Colonic mucosa (tissue), 4 donors: Measurements from ENCODE around the gene DCTN1. TPM values are rescaled to one million over a fixed set of nuclear protein-coding genes. Genes with fewer than 3 reads are reported as not detected.

Source experiments
- DNase-seq: peaks from one replicate; pipeline ENCODE4 v3.0.0-alpha.2; 2020
- H3K27ac ChIP-seq: fragments of 200-600 bp; one replicate; pipeline ENCODE4 v1.8.0; 2021
- H3K27me3 ChIP-seq: fragments of 200-600 bp; one replicate; pipeline ENCODE4 v1.8.0; 2021
- H3K36me3 ChIP-seq: fragments of 200-600 bp; one replicate; pipeline ENCODE4 v1.8.0; 2021
- H3K4me1 ChIP-seq: fragments of 200-600 bp; one replicate; pipeline ENCODE4 v1.8.0; 2021; ENCODE audit warnings: mild to moderate bottlenecking
- H3K4me3 ChIP-seq: fragments of 200-600 bp; one replicate; pipeline ENCODE4 v1.8.0; 2021
- H3K9ac ChIP-seq, 2 donors: one replicate each; pipeline ENCODE4 v1.7.0; 2013; ENCODE audit warnings: control low read depth in 2 of 2, low read depth in 2 of 2, low read length in 2 of 2
- H3K9me3 ChIP-seq: fragments of 200-600 bp; one replicate; pipeline ENCODE4 v1.8.0; 2021
- intact Hi-C: fragments of 100-400 bp; cut with DNase I; formaldehyde crosslinking; loops from one replicate; pipeline ENCODE4 v1.14.1; 2022
- total RNA-seq, 2 donors: library from RNA; stranded (reverse); fragmentation: NEBNext Ultra II Directional in 1 of 2; extraction: Animal tissue kit (Norgen Biotek cat#: 25700) in 1 of 2; gene quantifications; one replicate each; pipeline ENCODE4 v1.2.1, GENCODE V29; 2021
- TF ChIP-seq, protein P1 (sequence below): fragments of 200-600 bp; IDR thresholded peaks from one replicate; pipeline ENCODE4 v1.8.0; 2022; ENCODE audit warnings: antibody characterized with exemption, mild to moderate bottlenecking
- donor health status: healthy.
- donor health status: DM: no; HTN: no; CAD: no.
- donor health status: DM: no; HTN: no; CAD: no.

Gene DCTN1
- total RNA-seq, 2 donors from 2014 or later, result 111 to 114 TPM

DNA sequence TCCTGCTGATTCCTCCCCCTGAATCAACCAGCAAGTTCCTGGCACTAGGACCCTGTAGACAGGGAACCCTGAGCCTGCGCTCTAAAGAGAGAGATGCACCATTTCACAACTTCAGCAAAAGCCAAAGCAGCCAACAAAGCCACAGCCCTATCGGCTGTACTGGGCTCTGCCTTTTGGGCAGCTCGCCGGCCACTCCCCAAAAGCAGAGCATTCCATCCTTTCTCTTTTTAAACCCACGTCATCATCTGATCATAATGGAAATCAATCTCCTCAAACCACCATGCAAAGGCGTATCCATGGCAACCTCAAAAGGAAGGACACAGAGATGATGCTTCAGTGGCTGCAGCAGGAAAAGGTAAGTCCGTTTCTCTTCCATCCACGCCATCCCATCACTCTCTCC lies 5.3 kb upstream of the DCTN1 start:
- no peaks in the 10 kb centered on the region for H3K9me3 ChIP-seq
- no peak overlapping the region for H3K4me3 ChIP-seq
- no peak overlapping the region for H3K27ac ChIP-seq
- DNase-seq, result no peak
- H3K9ac ChIP-seq, result no peak overlapping the region
- TF ChIP-seq, protein P1, sequence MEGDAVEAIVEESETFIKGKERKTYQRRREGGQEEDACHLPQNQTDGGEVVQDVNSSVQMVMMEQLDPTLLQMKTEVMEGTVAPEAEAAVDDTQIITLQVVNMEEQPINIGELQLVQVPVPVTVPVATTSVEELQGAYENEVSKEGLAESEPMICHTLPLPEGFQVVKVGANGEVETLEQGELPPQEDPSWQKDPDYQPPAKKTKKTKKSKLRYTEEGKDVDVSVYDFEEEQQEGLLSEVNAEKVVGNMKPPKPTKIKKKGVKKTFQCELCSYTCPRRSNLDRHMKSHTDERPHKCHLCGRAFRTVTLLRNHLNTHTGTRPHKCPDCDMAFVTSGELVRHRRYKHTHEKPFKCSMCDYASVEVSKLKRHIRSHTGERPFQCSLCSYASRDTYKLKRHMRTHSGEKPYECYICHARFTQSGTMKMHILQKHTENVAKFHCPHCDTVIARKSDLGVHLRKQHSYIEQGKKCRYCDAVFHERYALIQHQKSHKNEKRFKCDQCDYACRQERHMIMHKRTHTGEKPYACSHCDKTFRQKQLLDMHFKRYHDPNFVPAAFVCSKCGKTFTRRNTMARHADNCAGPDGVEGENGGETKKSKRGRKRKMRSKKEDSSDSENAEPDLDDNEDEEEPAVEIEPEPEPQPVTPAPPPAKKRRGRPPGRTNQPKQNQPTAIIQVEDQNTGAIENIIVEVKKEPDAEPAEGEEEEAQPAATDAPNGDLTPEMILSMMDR, result no peak
- H3K4me1 ChIP-seq, result peaks cover 10% of the 10 kb centered on the region
- no peaks in the 10 kb centered on the region for H3K27me3 ChIP-seq
- intact Hi-C loops, result no loop called here
- H3K36me3 ChIP-seq, result no peaks in the 10 kb centered on the region

DNA sequence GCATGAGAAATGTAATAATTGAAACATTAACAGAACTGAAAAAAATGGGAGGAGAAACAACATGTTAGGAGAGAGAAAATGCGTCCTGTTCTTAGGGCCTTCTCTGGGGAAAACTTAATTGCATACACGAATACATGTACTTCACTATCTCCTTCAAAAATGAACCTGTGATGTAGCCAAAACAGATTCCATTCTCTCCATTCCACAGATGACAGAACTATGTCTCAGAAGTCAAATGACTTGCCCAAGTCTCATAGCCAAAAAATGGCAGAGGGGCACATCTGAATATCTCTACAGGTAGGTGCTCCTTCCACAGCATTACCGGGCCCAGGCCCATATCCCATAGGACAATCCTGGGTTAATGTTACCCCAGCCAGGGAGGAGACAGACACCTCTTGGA lies 3.9 kb upstream of the DCTN1 start:
- DNase-seq, result no peak
- TF ChIP-seq, protein P1, result no peak
- intact Hi-C loops, result no loop called here
- Histone ChIP-seq H3K4me1 (peaks cover 3% of the 10 kb centered on the region), H3K36me3 (no peaks in the 10 kb centered on the region), H3K4me3 (no peak overlapping the region), H3K9me3 (no peaks in the 10 kb centered on the region), H3K27me3 (no peaks in the 10 kb centered on the region), H3K9ac (no peak overlapping the region), H3K27ac (no peak overlapping the region)

DNA sequence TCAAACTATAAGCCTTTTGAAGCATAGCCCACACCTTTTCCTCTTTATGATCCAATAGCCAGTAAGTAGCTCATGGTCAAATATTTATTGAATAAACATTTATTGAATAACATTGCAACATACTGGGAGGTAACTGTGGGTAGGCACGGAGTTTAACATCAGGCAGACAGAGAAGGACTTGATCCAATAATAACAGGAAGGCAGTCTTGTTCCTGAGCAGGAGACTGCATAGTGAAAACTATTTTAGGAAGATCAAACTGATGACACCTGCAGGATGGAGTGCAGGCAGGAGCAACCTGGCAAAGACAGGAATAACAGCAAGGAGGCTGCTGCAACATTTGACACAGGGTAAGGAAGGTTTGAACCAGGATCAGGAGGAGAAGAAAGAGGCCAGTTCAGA lies 3.1 kb upstream of the DCTN1 start:
- intact Hi-C loops, result no loop called here
- Histone ChIP-seq H3K9me3 (no peaks in the 10 kb centered on the region), H3K27ac (no peak overlapping the region), H3K27me3 (no peaks in the 10 kb centered on the region), H3K36me3 (no peaks in the 10 kb centered on the region), H3K4me1 (no peaks in the 10 kb centered on the region), H3K4me3 (no peak overlapping the region), H3K9ac (no peak overlapping the region)
- DNase-seq, result no peak
- TF ChIP-seq, protein P1, result no peak

DNA sequence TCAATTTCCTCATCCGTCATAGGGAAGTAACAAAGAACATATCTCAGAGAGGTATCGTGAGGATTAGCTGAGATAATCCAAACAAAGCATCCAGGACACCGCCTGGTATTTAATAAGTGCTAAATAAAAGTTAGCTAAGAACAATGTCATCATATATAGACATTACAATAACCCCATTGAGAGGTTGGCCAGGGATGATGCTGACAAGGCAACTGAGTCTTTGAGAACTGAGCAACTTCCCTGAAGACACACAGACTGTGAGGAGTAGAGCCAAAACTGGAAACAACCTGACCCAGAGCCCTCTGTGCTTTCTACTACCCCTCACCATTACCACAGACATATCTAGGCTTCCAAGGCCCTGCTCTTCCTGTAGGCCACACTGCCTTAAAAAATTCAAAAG lies 1.6 kb upstream of the DCTN1 start:
- Histone ChIP-seq H3K27ac (no peak overlapping the region), H3K36me3 (no peaks in the 10 kb centered on the region), H3K27me3 (no peaks in the 10 kb centered on the region), H3K4me1 (no peaks in the 10 kb centered on the region), H3K9me3 (no peaks in the 10 kb centered on the region), H3K9ac (no peak overlapping the region), H3K4me3 (no peak overlapping the region)
- DNase-seq, result no peak
- TF ChIP-seq, protein P1, result no peak
- intact Hi-C loops, result no loop called here

DNA sequence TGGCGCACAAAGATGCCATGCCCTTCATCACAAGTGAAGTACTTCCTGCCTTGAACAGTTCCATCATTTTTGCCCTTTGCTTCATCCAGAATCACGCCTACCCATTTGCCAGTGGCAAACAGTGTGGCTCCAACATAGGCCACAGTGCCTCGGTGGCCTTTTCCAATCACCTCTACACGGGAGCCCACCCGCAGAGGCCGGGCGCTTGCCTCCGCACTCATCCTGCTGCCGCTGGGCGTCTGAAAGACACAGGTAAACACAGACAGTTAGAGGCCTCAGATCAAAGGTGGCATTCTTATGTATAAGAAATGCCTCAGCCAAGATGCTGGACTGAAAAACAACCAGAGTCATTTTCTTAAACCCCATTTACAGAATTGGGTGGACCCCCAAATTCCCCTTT lies 2.1 kb downstream of the DCTN1 start:
- Histone ChIP-seq H3K4me1 (no peaks in the 10 kb centered on the region), H3K36me3 (no peaks in the 10 kb centered on the region), H3K9ac (no peak overlapping the region), H3K4me3 (no peak overlapping the region), H3K27ac (no peak overlapping the region), H3K9me3 (no peaks in the 10 kb centered on the region), H3K27me3 (no peaks in the 10 kb centered on the region)
- TF ChIP-seq, protein P1, result no peak
- intact Hi-C loops, result no loop called here
- DNase-seq, result no peak

DNA sequence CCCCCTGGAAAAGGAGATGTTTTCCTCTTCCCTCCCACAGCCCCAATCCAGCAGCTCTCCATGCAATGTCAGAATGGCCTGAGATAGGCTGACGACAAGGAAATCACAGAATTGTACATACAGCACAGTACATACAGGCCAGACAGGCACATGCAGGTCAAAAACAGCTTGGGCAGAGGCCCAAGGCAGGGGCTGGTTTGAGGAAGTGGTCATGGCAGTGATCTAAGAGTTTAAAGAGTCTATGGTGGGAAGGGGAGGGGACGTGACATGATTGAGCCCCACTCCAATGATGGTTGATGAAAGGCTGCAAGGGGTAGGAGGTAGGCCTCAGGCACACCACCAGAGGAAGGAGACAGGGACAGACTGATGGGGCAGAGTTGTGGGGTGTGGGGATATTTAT lies 4.3 kb downstream of the DCTN1 start:
- Histone ChIP-seq H3K4me1 (no peaks in the 10 kb centered on the region), H3K9me3 (no peaks in the 10 kb centered on the region), H3K27ac (no peak overlapping the region), H3K36me3 (no peaks in the 10 kb centered on the region), H3K4me3 (no peak overlapping the region), H3K9ac (no peak overlapping the region), H3K27me3 (no peaks in the 10 kb centered on the region)
- DNase-seq, result no peak
- TF ChIP-seq, protein P1, result no peak
- intact Hi-C loops, result no loop called here
